ENCODE results near the gene SLC9B2. TPM values are rescaled to one million over a fixed set of nuclear protein-coding genes. Genes with fewer than 3 reads are reported as not detected.

Gene SLC9B2
- polyA plus RNA-seq, 1 of the 3 experiments (the other 2 are of a cell fraction), result 11.2 TPM

- H2AFZ ChIP-seq (ENCODE audit: low read depth), result no peak overlapping the region
- H3K36me3 ChIP-seq (replicated peaks in 1 of 2; ENCODE audit: control insufficient read depth in 1 of 2, insufficient read depth in 2 of 2, low read length in 1 of 2), result peaks cover 8 to 27% of the 10 kb centered on the region in 2 experiments
- CTCF ChIA-PET, result interaction anchor here (1.0 to 1.2 kb wide), 4 partner anchors 10 to 48 kb away, joined by 3 to 6 read pairs (median 4); partner anchors contain the start of gene BDH2
- no peaks in the 10 kb centered on the region for H3K9me2 ChIP-seq
- H3F3A ChIP-seq (replicated peaks; ENCODE audit: insufficient read depth), result no peaks in the 10 kb centered on the region
- H4K20me1 ChIP-seq (ENCODE audit: insufficient read depth), result no peaks in the 10 kb centered on the region
- no peaks in the 10 kb centered on the region for H3K9me3 ChIP-seq
- H3K4me3 ChIP-seq (ENCODE audit: low read depth in 2 of 2, low read length in 1 of 2), result no peak overlapping the region
- H3K9ac ChIP-seq, result no peak overlapping the region
- H3K27ac ChIP-seq (ENCODE audit: low read depth in 2 of 2, low read length in 1 of 2), result no peak overlapping the region
- POLR2A ChIA-PET, result no interaction called here
- peaks cover 0 to 6% of the 10 kb centered on the region in 2 experiments; a peak in 2 of 4 replicates for H3K4me1 ChIP-seq (ENCODE audit: control insufficient read depth in 1 of 2, insufficient read depth in 2 of 2, low read depth in 1 of 2, low read length in 1 of 2)
- DNase-seq, result no peak
- TF ChIP-seq TEAD4 (IDR thresholded peaks at IDR 0.05; ENCODE audit: borderline replicate concordance, insufficient read depth) (no peak), GATA2 (CRISPR knock-in tag; IDR thresholded peaks at IDR 0.05) (no peak)
- no peak overlapping the region for H3K4me2 ChIP-seq
- H3K79me2 ChIP-seq (ENCODE audit: insufficient read depth), result no peaks in the 10 kb centered on the region
- H3K27me3 ChIP-seq (ENCODE audit: insufficient read depth), result no peaks in the 10 kb centered on the region
- 96% methylated on average over 3 of the region's 3 CpGs for WGBS (ENCODE audit: low lambda C conversion rate)
These were observed 24.4 kb downstream of the SLC9B2 start for GRCh38 chr4:103052145-103052544.

GRCh38 chr4:103050736-103051436 is 25.7 kb downstream of the SLC9B2 start:
- Histone ChIP-seq H4K20me1 (ENCODE audit: insufficient read depth) (no peaks in the 10 kb centered on the region), H3K36me3 (replicated peaks in 1 of 2; ENCODE audit: control insufficient read depth in 1 of 2, insufficient read depth in 2 of 2, low read length in 1 of 2) (peaks cover 15 to 37% of the 10 kb centered on the region in 2 experiments), H3K4me1 (ENCODE audit: control insufficient read depth in 1 of 2, insufficient read depth in 2 of 2, low read depth in 1 of 2, low read length in 1 of 2) (peaks cover 0 to 6% of the 10 kb centered on the region in 2 experiments; a peak in 2 of 4 replicates), H3K4me3 (ENCODE audit: low read depth in 2 of 2, low read length in 1 of 2) (no peak overlapping the region), H2AFZ (ENCODE audit: low read depth) (no peak overlapping the region), H3K4me2 (no peak overlapping the region), H3K9me2 (no peaks in the 10 kb centered on the region), H3K9me3 (no peaks in the 10 kb centered on the region), H3K9ac (no peak overlapping the region), H3K79me2 (ENCODE audit: insufficient read depth) (no peaks in the 10 kb centered on the region), H3K27me3 (ENCODE audit: insufficient read depth) (no peaks in the 10 kb centered on the region), H3F3A (replicated peaks; ENCODE audit: insufficient read depth) (no peaks in the 10 kb centered on the region), H3K27ac (ENCODE audit: low read depth in 2 of 2, low read length in 1 of 2) (no peak overlapping the region)
- CTCF ChIA-PET, result interaction anchor here (0.7 to 1.0 kb wide), 4 partner anchors 8 to 49 kb away, joined by 3 to 5 read pairs (median 4); partner anchors contain the start of gene BDH2
- POLR2A ChIA-PET, result no interaction called here
- no peak for DNase-seq
- TF ChIP-seq ZBTB33 (IDR thresholded peaks at IDR 0.05; ENCODE audit: borderline replicate concordance, low read depth) (no peak), FOSL2 (IDR thresholded peaks at IDR 0.05; ENCODE audit: borderline replicate concordance, low read depth) (peak; percentile 16; the same call in 1 of the 2 replicates)
- WGBS (ENCODE audit: low lambda C conversion rate), result 72% methylated on average over 2 of the region's 2 CpGs

- H3K4me3 ChIP-seq (ENCODE audit: low read depth in 2 of 2, low read length in 1 of 2), result no peak overlapping the region; a peak in 1 of 4 replicates
- no peak overlapping the region for H3K4me2 ChIP-seq
- no peaks in the 10 kb centered on the region for H3K79me2 ChIP-seq (ENCODE audit: insufficient read depth)
- ChIA-PET POLR2A (no interaction called here), CTCF (interaction anchor here (0.6 to 2.6 kb wide), 16 partner anchors 9 to 598 kb away, joined by 3 to 13 read pairs (median 3); no protein-coding TSS in a partner anchor)
- H3K9ac ChIP-seq, result no peak overlapping the region
- no peaks in the 10 kb centered on the region for H3K9me2 ChIP-seq
- H2AFZ ChIP-seq (ENCODE audit: low read depth), result no peak overlapping the region
- 57% methylated on average over 5 of the region's 5 CpGs for WGBS (ENCODE audit: low lambda C conversion rate)
- H3K27me3 ChIP-seq (ENCODE audit: insufficient read depth), result no peaks in the 10 kb centered on the region
- H3K4me1 ChIP-seq (ENCODE audit: control insufficient read depth in 1 of 2, insufficient read depth in 2 of 2, low read depth in 1 of 2, low read length in 1 of 2), result no peaks in the 10 kb centered on the region
- H3F3A ChIP-seq (replicated peaks; ENCODE audit: insufficient read depth), result no peaks in the 10 kb centered on the region
- H4K20me1 ChIP-seq (ENCODE audit: insufficient read depth), result no peaks in the 10 kb centered on the region
- H3K27ac ChIP-seq (ENCODE audit: low read depth in 2 of 2, low read length in 1 of 2), result no peak overlapping the region
- no peaks in the 10 kb centered on the region for H3K9me3 ChIP-seq
- DNase-seq, result peak; percentile 34
- TF ChIP-seq SMC3 (IDR thresholded peaks at IDR 0.05; ENCODE audit: low read depth, low read length) (peak; percentile 55), TAF1 (IDR thresholded peaks at IDR 0.05; ENCODE audit: borderline replicate concordance, low read depth, low read length) (no peak), GATA2 (CRISPR knock-in tag; IDR thresholded peaks at IDR 0.05) (no peak), CTCF (IDR thresholded peaks at IDR 0.05) (peak; percentile 71), RAD21 (IDR thresholded peaks at IDR 0.05; ENCODE audit: low read length) (peak; percentile 55)
- H3K36me3 ChIP-seq (replicated peaks in 1 of 2; ENCODE audit: control insufficient read depth in 1 of 2, insufficient read depth in 2 of 2, low read length in 1 of 2), result peaks cover 24 to 69% of the 10 kb centered on the region in 2 experiments
These were observed 29.9 kb downstream of the SLC9B2 start for GRCh38 chr4:103046416-103047290.
